DMS114 treated with DMSO at 0.1 percent for 48 hours (cell line): ENCODE results near the gene RASSF5.
"Not testable (repeated sequence)": the region's sequence is repeated elsewhere in the genome, so short reads cannot be mapped to it uniquely, and the experiment has no call there.

Source experiments
- DNase-seq: peaks from one replicate; lab custom pipeline; 2025; ENCODE audit not compliant: unreplicated experiment; lab: John Stamatoyannopoulos, UW

Gene RASSF5

DNA sequence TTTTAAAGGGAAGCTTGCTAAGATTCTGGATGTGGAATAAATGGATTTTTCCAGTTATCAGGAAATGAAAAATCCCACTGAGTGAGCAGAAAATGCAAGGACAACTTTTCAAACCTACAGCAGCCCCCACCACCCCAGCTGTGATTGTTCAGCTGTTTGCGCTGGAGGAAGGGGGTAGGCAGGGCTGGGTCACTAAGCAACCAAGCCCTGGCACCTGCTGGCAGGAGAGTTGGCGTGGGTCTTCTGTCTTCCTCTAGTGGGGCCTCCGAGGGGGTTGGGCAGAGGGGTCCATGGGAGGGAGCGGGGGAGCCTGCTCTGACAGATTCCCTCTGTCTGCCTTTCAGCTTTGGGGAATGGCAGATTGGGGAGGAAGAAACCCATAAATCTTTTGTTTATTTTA is 59.7 kb downstream of the RASSF5 start:
- DNase-seq = no peak

DNA sequence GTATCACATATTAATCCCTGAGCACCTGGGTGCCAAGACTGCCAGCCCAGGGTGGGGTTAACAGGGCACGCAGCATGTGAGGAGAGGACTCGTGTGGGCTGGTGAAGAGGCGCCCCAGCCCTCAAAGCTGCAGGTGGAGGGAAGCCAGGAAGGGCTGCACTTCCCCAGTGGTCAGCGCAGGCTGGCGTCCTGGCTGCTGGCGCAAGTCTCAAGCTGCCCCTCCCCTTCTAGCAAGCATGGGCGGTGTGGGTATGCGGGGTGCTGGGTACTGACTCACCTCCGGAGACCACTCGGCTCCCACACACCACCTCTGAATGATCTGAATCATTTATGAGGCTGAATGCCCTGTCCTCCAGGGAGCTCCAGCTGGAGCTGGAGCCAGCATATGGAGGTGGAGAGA is 60.9 kb downstream of the RASSF5 start:
- no peak for DNase-seq

DNA sequence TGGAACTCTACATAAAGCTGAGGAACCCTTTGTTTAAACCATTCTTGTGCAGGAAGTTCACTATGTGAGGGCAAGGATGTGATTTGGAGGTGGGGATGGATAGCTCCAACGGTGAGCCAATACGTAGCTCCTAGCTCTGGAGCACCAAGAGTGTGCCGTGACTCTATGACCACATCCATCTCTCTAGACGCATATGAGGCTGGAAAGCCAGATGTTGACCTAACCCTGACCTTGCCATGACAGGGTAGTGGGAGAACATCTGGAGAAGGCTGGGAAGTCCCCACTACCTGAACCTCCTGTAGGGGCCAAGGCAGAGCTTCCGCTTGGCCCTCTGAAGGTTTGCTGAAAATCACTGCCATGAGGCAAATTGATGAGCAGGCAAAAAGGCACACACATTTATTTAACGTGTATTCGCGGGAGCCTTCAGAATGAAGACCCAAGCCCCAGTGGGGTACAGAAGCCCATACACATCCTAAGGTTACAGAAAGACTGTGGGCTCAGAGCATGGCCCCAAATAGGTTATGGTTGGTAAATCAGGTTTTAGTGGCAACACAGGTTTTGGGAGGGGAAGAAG is 61.5 kb downstream of the RASSF5 start:
- no peak for DNase-seq

DNA sequence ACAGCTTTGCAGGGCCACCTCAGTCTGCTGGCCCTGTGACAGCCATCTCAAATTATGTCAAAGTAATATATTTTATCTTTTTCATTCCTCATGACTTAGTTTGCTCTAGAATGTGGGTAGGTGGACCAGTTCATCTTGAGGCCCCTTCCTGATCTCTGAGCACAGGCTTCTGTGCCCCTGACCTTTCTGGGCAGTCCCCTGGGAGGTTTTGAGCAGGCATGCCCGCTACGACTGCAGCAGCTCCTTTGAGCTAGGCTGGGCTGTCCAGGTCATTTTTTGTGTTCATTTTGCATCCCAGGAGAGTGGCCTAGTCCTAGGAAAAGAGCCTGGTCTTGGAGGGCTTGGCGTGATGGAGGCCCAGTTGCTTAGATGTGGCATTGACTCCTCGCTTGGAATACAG is 62.2 kb downstream of the RASSF5 start:
- DNase-seq = no peak

DNA sequence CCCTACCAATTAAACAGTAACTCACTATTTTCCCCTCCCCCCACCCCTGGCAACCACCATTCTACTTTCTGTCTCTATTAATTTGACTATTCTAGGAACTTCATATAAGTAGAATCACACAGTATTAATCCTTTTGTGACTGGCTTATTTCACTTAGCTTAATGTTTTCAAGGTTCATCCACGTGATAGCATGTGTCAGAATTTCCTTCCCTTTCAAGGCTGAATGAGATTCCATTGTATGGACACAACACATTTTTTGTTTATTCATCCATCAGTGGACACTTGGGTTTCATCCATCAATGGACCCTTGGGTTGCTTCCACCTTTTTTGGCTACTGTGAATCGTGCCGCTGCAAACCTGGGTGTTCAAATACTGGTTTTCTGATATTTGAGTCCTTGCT is 63.2 kb downstream of the RASSF5 start:
- no peak for DNase-seq

DNA sequence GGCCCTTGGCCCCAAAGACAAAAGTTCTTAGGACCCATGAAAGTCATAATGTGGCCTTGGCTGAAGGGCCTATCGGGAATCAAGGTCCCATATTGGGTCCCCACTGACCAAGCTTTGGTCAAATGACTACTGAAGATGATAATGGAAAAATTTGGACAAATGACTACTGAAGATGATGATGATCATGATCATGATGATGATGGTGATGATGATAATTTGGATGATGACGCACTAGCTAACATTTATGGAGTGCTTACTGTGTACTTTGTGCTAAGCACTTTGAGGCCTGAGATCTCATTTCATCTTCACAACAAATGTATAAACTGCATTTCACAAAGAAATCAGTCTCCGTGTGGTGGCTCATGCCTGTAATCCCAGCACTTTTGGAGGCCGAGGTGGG is 65.5 kb downstream of the RASSF5 start:
- no peak for DNase-seq

DNA sequence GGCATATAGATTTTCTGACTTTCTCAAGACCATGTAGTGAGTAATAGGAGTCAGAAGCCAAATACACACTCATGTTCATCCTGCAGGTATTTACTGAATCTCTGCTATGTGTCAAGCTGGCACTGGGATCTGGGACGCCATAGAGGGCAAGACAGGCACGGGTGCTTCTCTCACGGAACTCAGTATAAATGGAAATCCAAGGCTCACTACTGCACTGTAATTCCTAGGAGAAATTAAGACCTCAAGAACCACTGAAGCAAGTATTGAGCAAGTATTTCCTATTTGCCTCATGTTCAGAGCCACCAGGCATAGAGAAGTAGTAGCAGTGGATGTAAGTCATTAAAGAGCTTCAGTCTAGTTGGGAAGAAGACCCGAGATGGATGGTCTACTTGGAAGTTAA is 66.0 kb downstream of the RASSF5 start:
- DNase-seq = no peak

DNA sequence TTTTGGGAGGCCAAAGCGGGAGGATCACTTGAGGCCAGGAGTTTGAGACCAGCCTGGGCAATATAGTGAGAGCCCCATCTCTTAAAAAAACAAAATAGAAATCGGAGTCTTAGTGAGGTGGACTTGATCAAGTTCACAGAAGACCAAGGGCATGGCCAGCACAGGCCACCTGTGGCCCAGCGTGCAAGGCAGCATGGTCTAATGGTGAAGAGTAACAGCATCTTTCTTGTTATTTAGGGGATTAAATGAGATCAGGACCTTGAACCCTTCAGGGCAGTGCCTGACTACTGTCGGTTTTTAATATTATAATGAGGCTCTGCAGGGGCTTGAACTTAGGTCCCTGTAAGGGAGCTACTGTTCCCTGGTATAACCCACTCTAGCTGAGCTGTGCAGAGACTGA is 66.4 kb downstream of the RASSF5 start:
- no peak for DNase-seq

DNA sequence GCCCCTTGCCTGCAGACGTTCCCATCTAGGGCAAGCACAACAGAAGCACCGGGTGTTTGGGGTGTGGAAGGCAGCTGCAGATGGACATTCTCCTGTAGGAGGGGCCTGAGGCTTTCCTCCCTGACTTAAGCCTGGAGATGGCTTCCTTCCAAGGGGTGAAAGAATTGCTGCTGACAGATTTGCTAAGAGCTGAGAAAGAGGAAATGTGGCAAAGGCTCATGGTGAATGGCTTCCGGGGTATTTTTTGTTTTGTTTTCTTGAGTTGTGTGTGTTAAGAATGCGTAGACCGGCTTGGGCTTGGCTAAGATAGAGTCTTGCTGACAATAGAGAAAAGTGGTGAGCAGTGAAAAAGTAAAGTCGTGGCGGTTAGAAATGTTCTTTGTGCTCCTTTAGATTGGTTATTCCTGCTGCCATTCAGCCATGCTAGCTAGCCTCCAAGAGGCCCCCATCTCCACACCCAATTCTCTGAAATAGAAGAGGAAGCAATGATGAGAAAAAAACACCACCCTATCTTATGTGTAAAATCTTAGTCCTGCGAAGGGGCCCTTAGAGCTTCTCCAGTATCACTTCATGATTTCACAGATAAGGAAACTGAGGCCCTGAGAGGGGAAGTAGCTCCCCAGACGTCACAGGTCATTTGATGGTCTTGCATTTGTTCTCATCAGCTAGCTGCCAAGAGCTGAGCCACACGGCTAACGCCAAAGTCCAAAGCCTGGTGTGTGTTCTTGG is 68.0 kb downstream of the RASSF5 start:
- no peak for DNase-seq

DNA sequence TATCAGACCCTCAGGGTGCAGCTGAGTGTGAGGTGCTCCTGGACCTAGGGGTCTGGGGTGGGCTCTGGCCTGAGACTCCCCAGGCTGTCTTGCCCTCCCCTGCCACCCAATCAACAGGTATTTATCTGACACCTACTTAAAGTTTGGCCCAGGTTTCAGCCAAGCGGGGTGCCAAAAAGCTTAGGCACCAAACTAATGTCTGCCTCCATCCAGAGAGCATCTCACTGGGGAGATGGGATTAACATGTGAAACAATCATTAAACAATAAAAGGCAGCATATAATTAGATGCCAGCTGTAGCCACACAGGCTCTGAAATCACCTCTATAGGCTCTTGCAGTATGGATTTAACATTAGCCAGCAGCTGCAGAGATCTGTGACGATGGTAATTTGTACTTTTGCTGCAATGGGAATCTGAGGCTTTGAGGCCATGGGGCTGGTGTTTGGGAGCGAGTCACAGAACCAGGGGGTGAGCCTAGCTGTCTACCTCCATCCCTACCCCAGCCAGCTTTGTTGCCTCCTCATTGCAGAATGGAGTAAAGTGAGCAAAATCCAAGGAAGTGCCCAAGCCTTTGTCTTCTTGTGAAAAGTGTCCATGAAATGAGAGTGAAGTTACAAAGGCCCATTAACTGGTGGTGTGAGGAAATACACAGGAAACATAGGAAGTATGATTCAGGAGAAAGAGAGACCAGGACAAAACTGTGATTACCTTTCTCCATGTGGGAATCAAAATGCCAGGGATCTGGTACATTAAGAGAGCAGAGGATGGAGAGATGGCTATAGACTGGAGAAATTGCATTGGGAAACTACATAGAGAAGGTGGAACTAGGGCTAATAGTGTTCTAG is 68.8 kb downstream of the RASSF5 start:
- DNase-seq = no peak

DNA sequence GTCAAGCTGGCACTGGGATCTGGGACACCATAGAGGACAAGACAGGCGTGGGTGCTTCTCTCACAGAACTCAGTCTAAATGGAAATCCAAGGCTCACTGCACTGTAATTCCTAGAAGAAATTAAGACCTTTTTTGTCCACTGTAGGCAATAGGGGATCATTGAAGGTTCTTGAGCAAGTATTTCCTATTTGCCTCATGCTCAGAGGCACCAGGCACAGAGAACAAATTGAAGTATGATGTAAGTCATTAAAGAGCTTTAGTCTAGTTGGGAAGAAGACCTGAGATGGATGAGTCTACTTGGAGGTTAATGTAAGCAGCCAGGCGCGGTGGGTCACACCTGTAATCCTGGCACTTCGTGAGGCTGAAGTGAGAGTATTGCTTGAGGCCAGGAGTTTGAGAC is 70.3 kb downstream of the RASSF5 start:
- no peak for DNase-seq

DNA sequence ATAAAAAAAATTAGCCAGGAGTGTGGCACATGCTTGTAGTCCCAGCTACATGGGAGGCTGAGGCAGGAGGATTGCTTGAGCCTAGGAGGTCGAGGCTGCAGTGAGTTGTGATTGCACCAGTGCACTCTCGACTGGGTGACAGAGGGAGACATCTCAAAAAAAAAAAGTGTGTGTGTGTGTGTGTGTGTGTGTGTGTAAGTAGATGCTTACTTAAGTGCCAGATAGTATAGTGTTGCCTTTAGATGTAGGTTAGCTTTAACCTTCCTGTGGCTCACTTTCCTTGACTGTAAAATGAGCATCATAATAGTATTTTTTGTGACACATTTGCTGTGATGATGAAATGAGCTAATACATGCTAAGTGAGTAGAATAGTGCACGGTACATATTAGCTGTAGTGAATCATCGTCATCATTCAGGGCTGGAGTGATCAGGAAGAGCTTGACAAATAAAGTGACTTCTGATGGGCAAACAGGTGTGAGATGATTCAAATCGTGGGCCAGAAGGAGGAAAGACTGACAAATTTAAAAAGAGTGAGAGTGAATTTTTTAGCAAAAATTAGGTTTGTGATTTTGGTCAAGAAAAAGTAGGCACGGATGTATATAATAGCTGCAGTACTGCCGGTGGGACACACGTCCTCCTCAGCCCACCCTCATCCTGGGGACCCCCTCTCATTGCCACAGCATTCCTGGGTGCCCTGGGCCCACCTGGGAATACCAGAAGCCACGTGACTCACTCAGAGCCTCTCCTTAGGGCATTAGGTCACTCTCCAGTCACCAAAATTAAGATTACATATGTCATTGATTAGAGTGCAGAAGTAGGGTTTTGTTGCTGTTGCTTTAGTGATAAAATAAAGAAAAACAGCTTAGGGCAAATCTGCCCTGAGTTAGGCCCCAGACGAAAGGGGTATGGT is 71.0 kb downstream of the RASSF5 start:
- DNase-seq = no peak

DNA sequence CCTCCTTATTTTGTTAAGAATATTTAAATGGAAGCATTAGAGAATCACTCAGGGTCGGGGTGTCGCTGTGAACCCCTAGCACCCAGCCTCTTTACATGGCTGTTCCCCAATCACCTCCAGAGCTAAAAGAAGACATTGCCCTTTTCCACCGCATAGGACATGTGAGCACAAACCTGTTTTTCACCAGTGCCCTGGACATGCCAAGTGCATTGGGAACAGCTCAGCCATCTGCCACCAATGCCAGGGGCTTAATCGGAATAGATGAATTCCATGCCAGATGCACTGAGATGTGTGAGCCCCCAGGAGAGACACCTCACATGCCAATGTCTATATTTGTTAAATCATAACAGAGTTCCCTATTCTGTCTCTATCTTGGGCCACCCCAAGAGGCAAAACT is 71.6 kb downstream of the RASSF5 start:
- DNase-seq = no peak

DNA sequence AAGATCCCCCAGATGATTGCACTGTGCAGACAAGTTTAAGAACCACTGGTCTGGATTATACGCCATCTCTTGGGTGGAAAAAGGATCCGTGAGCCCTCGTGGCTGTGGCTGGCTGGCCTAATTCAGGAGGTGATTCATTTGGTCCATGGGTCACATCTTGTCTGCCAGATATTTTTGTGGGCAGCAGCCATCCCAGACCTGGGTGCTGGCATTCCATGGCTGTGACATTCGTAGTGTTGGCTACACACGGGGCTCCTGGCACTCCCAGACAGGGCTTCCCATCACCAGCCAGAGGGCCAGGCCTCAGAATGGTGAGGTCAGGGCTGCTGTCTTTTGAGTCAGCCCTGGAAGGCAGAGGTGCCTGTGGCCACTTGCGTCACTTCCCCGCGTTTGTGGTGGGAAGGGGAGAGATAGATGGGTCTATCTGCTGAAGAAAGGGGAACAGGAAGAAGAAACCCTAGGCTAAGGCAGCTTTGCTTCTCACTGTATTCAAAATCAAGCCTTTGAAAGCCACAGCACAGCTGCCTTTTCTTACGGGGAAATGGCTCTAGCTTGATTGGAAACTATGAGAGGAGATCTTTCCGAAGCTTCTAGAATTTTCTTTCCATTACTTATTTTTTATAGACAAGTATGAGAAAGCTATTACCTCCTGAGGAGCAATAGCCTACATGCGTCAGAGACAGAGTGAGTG is 72.6 kb downstream of the RASSF5 start:
- no peak for DNase-seq

DNA sequence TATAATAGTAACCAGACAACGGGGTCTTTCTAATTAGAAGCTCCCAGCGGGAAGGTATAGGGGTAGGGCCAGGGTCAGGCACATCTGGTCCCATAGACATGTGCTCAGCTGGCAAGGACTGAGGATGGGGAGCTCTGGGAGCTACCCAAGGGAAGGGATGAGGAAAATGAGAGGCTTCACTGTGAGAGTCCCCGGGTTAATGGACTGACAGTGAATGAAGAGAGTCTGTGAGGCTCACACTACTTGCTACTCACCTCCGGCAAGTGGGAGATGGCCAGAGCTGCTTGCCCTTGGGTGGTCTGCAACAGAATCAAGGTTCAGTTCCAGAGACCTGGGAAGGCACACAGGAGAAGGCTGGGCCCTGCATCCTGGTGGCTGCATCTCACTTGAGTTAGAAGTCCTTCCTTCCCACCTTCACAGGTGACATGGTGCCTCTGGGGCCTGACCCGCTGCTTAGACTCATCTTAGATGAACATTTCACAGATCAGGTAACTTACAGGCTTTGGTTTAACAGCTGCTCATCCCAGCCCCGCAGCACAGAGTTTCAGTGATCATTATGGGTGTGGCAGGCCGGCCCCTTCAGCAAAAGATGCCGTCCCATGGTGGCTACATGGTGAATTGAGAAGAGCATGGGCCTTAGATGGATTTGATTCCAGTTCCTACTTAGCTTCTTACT is 73.2 kb downstream of the RASSF5 start:
- no peak for DNase-seq

DNA sequence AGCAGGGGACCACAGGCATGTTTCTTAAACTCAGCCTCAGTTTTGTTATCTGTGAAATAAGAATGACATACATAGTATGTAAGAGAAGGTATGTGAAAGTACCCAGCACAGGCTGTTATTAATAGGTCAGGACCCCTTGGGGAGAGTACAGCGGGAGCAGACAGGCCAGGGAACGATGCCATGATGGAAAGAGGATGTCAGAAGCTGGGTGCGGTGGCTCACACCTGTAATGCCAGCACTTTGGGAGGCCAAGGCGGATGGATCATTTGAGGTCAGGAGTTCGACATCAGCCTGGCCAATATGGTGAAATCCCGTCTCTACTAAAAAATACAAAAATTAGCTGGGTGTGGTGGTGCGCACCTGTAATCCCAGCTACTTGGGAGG is 73.8 kb downstream of the RASSF5 start:
- not testable (repeated sequence) for DNase-seq

DNA sequence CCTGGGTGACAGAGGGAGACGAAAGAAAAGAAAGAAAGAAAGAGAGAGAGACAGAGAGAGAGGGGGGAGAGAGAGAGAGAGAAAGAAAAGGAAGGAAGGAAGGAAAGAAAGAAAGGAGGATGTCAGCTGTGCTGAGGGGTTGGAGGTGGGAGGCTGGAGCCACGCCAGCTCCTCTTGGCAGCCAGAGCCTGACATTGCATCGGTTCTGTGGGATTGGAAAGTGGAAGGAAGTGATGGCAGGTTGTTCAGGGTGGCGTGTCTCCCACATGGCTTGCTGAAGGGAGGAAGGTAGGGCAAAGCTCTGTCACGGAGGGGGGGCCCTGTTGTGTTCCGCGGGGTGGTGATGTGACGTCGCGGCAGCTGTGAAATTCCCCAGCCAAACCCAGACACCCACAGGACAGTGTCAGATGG is 74.2 kb downstream of the RASSF5 start:
- no peak for DNase-seq

DNA sequence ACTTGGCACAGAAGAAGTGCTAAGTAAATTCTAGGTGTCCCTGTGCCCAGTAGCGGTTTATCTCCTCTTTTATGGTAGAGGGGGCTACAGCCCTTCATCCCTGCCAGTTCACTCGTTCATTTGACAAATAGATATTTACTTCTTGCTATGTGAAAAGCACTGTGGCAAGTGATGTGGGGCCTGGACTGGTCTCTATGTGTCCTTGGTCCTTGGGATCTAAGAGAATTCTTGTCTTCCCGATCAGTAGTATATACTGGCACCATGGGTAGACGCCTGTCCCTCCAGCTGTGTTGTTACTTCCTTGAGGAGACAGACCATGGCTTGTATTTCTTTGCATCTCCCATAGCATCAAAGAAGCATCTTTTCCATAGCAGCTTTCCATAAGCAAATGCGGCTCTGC is 75.2 kb downstream of the RASSF5 start:
- no peak for DNase-seq

DNA sequence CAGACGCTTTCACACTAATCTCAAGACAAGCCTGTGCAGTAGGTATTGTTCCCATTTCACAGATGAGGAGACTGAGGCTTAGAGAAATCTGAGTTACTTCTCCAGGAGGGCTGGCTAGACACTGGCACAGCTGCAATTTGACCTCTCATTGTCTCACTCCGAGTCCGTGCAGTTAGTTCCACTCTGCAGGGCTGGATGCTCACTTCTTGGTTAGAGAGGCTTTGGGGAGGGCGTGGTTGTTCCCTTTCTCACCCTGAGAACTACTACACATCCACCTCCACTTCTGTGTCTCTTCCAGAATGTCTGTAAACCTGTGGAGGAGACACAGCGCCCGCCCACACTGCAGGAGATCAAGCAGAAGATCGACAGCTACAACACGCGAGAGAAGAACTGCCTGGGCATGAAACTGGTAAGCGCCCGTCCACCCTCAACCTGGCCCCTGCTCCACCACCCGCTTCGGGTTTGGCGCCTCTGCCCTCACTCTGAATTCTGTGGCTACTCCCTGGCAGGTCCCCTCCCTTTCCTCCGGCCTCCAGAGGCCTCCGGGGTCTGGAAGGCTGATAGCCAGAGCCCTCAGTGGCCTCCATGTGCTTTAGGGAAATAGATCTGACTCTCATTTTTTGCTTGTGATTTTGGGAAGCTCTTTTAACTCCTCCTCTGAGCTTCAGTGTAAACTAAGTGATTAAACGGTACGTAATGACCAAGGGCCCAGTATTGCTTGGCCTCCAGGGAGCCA is 75.8 kb downstream of the RASSF5 start:
- DNase-seq = no peak
